Measurements from ENCODE around the gene NHLH1. TPM values are rescaled to one million over a fixed set of nuclear protein-coding genes. Genes with fewer than 3 reads are reported as not detected.

NHLH1 gene
- total RNA-seq, 2 experiments from 2014 or later: 0.07 TPM; not detected in 1

DNA sequence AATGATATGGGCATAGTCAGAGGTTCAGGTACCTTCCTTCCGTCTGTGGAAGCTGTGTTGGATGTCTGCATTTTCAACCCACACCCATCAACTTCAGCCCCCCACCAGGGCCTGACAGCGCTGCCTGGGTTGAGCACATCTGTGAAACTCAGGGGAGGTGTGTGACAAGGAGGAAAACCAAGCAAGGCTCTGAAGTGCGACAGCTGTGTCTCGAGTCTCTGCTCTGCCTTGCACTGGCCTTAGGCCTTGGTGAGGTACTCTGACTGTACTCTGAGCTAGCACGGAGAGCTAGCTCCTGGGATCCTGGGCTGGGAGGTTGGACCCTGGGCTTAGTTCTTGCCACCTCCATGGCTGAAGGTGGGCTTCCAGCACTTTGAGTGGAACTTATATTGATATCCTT lies 42.6 kb downstream of the NHLH1 start:
- Mint-ChIP-seq H3K27ac (no peak overlapping the region), H3K9me3 (no peaks in the 10 kb centered on the region), H3K27me3 (ENCODE audit: low read depth) (no peaks in the 10 kb centered on the region), H3K36me3 (ENCODE audit: low read depth) (no peaks in the 10 kb centered on the region), H3K4me3 (no peak overlapping the region), H3K4me1 (ENCODE audit: low read depth) (no peaks in the 10 kb centered on the region)
- intact Hi-C loops (cut with micrococcal nuclease): no loop called here
- DNase-seq: no peak
- CTCF ChIA-PET: interaction anchor here (0.6 to 1.2 kb wide), 3 partner anchors 42 to 209 kb away, joined by 3 to 4 read pairs (median 4); no protein-coding TSS in a partner anchor

DNA sequence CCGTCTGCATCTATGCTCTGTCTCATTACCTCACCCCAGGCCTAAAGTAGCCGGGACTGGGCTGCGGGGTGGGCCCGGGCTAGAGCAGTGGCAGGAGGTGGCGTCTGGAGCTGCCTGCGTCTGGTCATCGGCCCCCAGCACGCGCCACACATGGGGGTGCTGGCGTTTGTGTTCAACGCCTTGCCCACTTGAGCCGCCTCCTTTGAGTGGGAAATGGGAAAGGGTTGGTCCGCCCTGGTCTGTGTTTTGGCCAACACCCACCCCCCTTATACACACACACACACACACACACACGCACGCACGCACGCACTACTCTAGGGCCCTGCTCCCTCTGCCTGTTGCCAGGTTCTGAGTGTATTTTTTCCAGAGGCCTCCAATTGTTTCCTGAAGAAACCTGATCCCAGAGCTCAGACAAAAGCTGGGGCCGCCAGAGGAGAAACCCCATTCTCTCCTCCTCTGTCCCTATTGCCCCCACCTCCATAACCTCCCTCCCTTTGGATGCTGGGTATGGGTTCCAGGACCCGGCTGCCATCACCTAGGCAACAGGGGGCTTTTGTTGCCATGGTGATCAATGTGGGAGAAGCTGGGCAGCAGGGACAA lies 43.6 kb downstream of the NHLH1 start:
- CTCF ChIA-PET: interaction anchor here (1.2 kb wide), 1 partner anchor 41 kb away, joined by 4 read pairs; no protein-coding TSS in a partner anchor
- no peaks in the 10 kb centered on the region for H3K4me1 Mint-ChIP-seq (ENCODE audit: low read depth)
- no peak overlapping the region for H3K27ac Mint-ChIP-seq
- no peak for DNase-seq
- no peaks in the 10 kb centered on the region for H3K27me3 Mint-ChIP-seq (ENCODE audit: low read depth)
- no peak overlapping the region for H3K4me3 Mint-ChIP-seq
- intact Hi-C loops (cut with micrococcal nuclease): no loop called here
- no peaks in the 10 kb centered on the region for H3K36me3 Mint-ChIP-seq (ENCODE audit: low read depth)
- H3K9me3 Mint-ChIP-seq: no peaks in the 10 kb centered on the region

DNA sequence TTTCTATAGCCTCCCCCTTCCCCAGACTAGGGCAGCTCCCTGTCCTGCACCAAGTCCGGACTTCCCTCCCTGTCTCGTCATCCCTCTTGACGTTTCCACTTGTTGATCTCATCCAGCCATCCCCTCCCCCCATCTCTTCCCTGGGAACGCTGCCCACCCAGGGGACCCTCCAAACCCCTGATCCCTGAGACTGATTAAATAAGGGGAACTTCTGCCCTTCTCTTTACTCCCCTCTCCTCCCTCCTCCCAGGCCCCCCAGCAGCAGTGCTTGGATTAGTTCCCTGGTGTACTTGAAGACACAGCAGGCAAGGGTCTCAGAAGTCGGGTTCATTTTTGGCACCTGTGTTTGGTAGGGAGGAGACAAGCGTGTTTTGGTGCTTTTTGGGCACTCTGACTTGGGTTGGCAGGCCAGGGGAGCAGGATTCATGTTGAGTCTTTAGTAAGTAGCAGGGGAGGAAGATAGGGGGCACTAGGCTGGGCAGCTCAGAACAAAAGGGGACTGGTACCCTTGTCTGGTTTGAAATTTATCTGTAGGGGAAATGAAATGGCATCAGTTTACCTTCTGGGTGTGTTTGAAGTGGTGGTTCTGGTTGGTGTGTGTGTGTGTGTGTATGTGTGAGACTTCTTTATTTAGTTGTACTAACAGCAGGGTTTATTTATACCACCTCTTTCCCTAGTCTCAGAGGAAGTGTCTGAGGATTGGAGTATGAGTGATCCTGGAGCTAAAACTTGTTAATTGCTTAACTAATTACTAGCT lies 44.6 kb downstream of the NHLH1 start:
- no peak for DNase-seq
- Mint-ChIP-seq H3K4me3 (no peak overlapping the region), H3K27ac (no peak overlapping the region), H3K4me1 (ENCODE audit: low read depth) (no peaks in the 10 kb centered on the region), H3K27me3 (ENCODE audit: low read depth) (no peaks in the 10 kb centered on the region), H3K36me3 (ENCODE audit: low read depth) (no peaks in the 10 kb centered on the region), H3K9me3 (no peaks in the 10 kb centered on the region)
- CTCF ChIA-PET: interaction anchor here (0.9 to 1.0 kb wide), 2 partner anchors 14 to 35 kb away, joined by 4 read pairs; no protein-coding TSS in a partner anchor
- intact Hi-C loops (cut with micrococcal nuclease): no loop called here

DNA sequence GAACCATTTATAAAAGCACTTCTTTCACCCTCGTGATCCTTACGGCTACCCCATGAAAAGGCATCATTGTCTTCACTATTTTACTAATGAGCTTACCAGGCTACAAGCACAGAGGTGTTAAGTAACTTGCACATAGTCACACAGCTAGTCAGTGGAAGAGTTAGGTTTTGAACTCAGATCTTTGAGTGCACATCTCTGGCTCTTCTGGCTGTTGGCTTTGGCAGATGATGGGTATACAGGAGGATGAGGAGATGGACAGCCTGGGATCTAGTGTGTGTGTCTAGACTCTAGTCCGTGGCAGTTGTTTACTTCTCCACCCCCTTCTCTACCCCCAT lies 45.1 kb downstream of the NHLH1 start:
- intact Hi-C loops (cut with micrococcal nuclease): no loop called here
- Mint-ChIP-seq H3K27ac (no peak overlapping the region), H3K27me3 (ENCODE audit: low read depth) (no peaks in the 10 kb centered on the region), H3K36me3 (ENCODE audit: low read depth) (no peaks in the 10 kb centered on the region), H3K9me3 (no peaks in the 10 kb centered on the region), H3K4me1 (ENCODE audit: low read depth) (no peaks in the 10 kb centered on the region), H3K4me3 (no peak overlapping the region)
- CTCF ChIA-PET: interaction anchor here (0.9 to 1.0 kb wide), 2 partner anchors 15 to 35 kb away, joined by 4 read pairs; no protein-coding TSS in a partner anchor
- DNase-seq: no peak

DNA sequence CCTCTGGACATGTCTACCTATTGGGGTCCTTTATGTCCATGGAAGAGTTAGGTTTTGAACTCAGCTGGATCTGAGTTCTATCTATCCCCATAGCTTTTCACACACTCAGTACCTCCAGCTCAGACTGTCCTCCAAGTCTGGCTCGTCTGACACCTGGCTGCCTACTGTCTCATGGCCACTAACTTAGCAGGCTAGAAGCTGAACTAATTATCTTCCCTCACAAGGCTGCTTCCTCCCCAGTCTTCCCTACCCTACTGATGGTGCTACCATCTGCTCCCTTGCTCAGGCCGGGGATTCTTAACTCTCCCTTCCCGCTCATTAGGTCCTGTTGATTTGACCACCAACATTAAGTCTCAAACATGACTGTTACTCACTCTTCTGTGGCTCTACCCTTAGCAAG lies 46.8 kb downstream of the NHLH1 start:
- intact Hi-C loops (cut with micrococcal nuclease): no loop called here
- DNase-seq: no peak
- no peak overlapping the region for H3K27ac Mint-ChIP-seq
- no peak overlapping the region for H3K4me3 Mint-ChIP-seq
- H3K27me3 Mint-ChIP-seq (ENCODE audit: low read depth): no peaks in the 10 kb centered on the region
- no peaks in the 10 kb centered on the region for H3K4me1 Mint-ChIP-seq (ENCODE audit: low read depth)
- H3K36me3 Mint-ChIP-seq (ENCODE audit: low read depth): no peaks in the 10 kb centered on the region
- CTCF ChIA-PET: no interaction called here
- H3K9me3 Mint-ChIP-seq: no peaks in the 10 kb centered on the region

DNA sequence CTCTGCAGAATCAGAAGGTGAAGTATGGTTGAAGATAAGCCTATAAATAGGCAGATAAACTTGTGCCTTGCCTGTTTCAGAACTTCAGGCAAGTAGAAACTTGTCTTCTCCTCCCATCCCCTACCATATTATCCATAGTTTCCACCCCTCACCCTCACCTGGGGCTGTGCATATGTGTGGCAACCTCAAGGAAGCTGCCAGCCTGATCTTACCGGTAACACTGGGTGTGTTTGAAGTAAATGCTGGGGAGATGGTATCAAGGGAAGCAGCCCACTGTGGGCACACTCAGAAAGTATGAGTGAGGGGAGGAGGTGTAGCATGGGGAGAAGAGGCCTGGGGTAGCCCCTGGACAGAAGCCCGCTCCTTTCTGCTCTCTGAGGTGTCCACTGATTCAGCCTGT lies 48.0 kb downstream of the NHLH1 start:
- DNase-seq: no peak
- H3K27me3 Mint-ChIP-seq (ENCODE audit: low read depth): no peaks in the 10 kb centered on the region
- intact Hi-C loops (cut with micrococcal nuclease): no loop called here
- no peak overlapping the region for H3K27ac Mint-ChIP-seq
- H3K4me3 Mint-ChIP-seq: no peak overlapping the region
- no peaks in the 10 kb centered on the region for H3K36me3 Mint-ChIP-seq (ENCODE audit: low read depth)
- H3K4me1 Mint-ChIP-seq (ENCODE audit: low read depth): no peaks in the 10 kb centered on the region
- no peaks in the 10 kb centered on the region for H3K9me3 Mint-ChIP-seq
- CTCF ChIA-PET: interaction anchor here (0.6 kb wide), 1 partner anchor 292 kb away, joined by 3 read pairs; no protein-coding TSS in a partner anchor

DNA sequence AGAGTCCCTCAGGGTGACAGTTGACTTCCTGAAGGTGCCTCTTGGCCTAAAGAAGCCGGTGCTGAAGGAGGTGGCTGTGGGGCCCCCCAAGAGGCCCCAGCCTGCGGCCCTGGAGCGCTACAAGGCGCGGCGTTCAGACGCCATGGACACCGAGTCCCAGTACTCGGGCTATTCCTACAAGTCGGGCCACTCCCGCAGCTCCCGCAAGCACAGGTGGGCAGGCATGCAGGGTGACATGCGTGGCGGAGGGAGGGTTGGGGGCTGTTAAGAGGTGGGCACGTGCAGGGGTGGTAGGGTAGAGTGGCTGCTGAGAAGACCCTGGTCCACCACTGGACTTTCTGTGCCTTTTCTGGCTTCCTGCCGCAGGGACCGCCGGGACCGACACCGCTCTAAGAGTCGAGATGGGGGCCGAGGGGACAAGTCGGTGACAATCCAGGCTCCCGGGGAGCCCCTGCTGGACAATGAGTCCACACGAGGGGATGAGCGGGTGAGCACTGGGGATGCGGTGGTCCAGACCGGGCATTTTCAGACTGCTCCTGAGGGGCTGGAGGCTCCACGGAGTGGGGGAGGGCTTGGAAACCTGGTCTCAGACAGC lies 48.9 kb downstream of the NHLH1 start:
- H3K4me1 Mint-ChIP-seq (ENCODE audit: low read depth): no peaks in the 10 kb centered on the region
- H3K27ac Mint-ChIP-seq: no peak overlapping the region
- intact Hi-C loops (cut with micrococcal nuclease): loop anchor here (1.0 to 2.0 kb wide), 2 partner anchors 223 to 314 kb away; no protein-coding TSS in a partner anchor
- CTCF ChIA-PET: interaction anchor here (0.6 to 1.3 kb wide), 3 partner anchors 14 to 318 kb away, joined by 3 to 5 read pairs (median 3); partner anchors contain the start of gene IGSF8
- no peak overlapping the region for H3K4me3 Mint-ChIP-seq
- no peaks in the 10 kb centered on the region for H3K9me3 Mint-ChIP-seq
- H3K36me3 Mint-ChIP-seq (ENCODE audit: low read depth): no peaks in the 10 kb centered on the region
- DNase-seq: no peak
- no peaks in the 10 kb centered on the region for H3K27me3 Mint-ChIP-seq (ENCODE audit: low read depth)

DNA sequence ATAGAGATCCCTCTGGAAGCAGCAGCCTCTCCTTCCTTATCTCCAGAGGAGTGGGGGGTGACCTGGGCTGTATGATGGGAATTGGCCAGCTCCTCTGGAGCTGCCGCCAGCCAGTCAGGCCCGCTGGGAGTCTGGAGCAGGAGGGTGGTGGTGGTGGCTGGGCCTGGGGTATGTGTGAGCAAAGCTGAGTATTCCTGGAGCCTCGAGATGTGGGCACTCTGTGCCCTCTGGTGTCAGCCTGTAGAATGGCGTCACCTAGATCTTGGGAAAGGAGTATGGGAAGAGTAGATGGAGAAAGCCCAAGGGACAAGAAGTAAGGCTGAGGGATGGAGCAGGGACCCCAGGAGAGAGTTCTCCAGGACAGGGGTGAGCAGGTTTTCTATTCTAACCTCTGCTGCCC lies 49.5 kb downstream of the NHLH1 start:
- H3K27me3 Mint-ChIP-seq (ENCODE audit: low read depth): no peaks in the 10 kb centered on the region

DNA sequence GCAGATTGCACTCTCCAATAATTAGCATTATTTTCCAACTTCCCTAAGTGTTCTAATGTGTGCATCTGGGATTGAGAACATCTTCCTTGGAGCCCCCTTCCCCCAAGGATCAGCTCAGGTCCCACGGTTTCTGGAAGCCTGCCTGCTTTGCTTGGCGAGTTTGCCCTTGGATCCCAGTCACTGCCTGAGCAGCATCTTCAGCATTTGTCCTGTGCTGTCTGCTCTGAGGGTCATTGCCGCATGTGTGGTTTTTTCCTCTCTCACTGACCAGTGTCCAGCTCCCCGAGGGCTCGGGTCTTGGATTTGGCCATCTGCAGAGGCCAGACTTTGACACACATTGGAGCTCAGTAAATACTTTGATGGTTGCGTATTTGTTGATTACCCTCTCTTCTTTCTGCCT lies 51.6 kb downstream of the NHLH1 start:
- Mint-ChIP-seq H3K27me3 (ENCODE audit: low read depth) (no peaks in the 10 kb centered on the region), H3K36me3 (ENCODE audit: low read depth) (no peaks in the 10 kb centered on the region), H3K9me3 (no peaks in the 10 kb centered on the region), H3K4me1 (ENCODE audit: low read depth) (no peaks in the 10 kb centered on the region), H3K27ac (no peak overlapping the region), H3K4me3 (no peak overlapping the region)
- intact Hi-C loops (cut with micrococcal nuclease): no loop called here
- DNase-seq: no peak
- CTCF ChIA-PET: interaction anchor here (0.5 to 1.2 kb wide), 3 partner anchors 20 to 225 kb away, joined by 3 read pairs; no protein-coding TSS in a partner anchor

More for the DNA sequence above, 49.5 kb downstream of the NHLH1 start:
- H3K36me3 Mint-ChIP-seq (ENCODE audit: low read depth): no peaks in the 10 kb centered on the region
- intact Hi-C loops (cut with micrococcal nuclease): loop anchor here (1.0 to 2.0 kb wide), 2 partner anchors 224 to 315 kb away; no protein-coding TSS in a partner anchor
- H3K4me3 Mint-ChIP-seq: no peak overlapping the region
- CTCF ChIA-PET: interaction anchor here (0.6 to 1.4 kb wide), 7 partner anchors 14 to 318 kb away, joined by 3 to 6 read pairs (median 3); partner anchors contain the start of genes IGSF8 and PEX19
- DNase-seq: no peak
- H3K27ac Mint-ChIP-seq: no peak overlapping the region
- no peaks in the 10 kb centered on the region for H3K4me1 Mint-ChIP-seq (ENCODE audit: low read depth)
- H3K9me3 Mint-ChIP-seq: no peaks in the 10 kb centered on the region

DNA sequence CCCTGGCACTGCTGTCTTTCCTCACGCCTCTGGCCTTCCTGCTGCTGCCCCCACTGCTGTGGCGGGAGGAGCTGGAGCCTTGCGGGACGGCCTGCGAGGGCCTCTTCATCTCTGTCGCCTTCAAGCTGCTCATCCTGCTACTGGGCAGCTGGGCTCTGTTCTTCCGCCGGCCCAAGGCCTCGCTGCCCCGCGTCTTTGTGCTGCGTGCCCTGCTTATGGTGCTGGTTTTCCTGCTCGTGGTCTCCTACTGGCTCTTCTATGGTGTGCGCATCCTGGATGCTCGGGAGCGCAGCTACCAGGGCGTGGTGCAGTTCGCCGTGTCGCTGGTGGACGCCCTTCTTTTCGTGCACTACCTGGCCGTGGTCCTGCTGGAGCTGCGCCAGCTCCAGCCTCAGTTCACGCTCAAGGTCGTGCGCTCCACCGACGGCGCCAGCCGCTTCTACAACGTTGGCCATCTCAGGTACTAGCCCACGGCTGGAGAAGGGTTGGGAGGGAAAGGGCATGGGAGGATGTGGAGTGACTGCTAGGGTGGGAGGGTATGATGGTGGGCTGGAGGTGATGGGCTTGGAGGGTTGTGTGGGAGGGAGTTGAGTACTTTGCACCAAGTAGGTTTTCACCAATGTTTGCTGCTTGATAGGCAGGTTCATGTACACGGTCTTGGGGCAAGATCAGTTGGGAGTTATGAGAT lies 52.4 kb downstream of the NHLH1 start:
- Mint-ChIP-seq H3K27ac (no peak overlapping the region), H3K4me3 (no peak overlapping the region)
- CTCF ChIA-PET: interaction anchor here (1.0 kb wide), 1 partner anchor 226 kb away, joined by 3 read pairs; no protein-coding TSS in a partner anchor

DNA sequence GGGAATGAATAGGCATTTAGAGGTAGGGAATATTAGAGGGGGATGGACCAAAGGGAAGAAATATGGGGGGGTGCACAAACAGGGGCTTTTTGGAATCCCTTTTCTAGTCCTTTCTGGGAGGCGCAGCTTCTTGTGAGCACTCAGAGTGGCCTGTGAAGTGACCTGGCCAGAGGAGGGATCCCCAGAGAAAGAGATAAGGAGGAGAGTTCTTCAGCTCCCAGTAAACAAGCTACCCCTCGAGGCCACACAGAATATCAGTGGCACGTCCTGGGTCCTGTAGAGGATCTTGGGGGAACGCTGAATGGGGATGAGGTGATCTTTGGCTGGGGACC lies 52.9 kb downstream of the NHLH1 start:
- Mint-ChIP-seq H3K27me3 (ENCODE audit: low read depth) (no peaks in the 10 kb centered on the region), H3K36me3 (ENCODE audit: low read depth) (no peaks in the 10 kb centered on the region), H3K9me3 (no peaks in the 10 kb centered on the region), H3K27ac (no peak overlapping the region), H3K4me1 (ENCODE audit: low read depth) (no peaks in the 10 kb centered on the region), H3K4me3 (no peak overlapping the region)
- CTCF ChIA-PET: no interaction called here
- intact Hi-C loops (cut with micrococcal nuclease): no loop called here
- DNase-seq: no peak

More for the DNA sequence above, 52.4 kb downstream of the NHLH1 start:
- DNase-seq: no peak
- Mint-ChIP-seq H3K9me3 (no peaks in the 10 kb centered on the region), H3K27me3 (ENCODE audit: low read depth) (no peaks in the 10 kb centered on the region), H3K36me3 (ENCODE audit: low read depth) (no peaks in the 10 kb centered on the region), H3K4me1 (ENCODE audit: low read depth) (no peaks in the 10 kb centered on the region)
- intact Hi-C loops (cut with micrococcal nuclease): no loop called here

Measured in activated naive CD4-positive, alpha-beta T cell treated with anti-CD3 and anti-CD28 coated beads for 36 hours (primary cell).